ENCODE measurements around the gene FKBP5. TPM values are rescaled to one million over a fixed set of nuclear protein-coding genes. Genes with fewer than 3 reads are reported as not detected.
"Not testable (repeated sequence)": the region's sequence is repeated elsewhere in the genome, so short reads cannot be mapped to it uniquely, and the experiment has no call there.

Gene FKBP5
- polyA plus RNA-seq, 5 donors, result 15.8 to 19.5 (median 16.6) TPM

- no peak for DNase-seq
Measured at GRCh38 chr6:35622283-35622682, 66.4 kb downstream of the FKBP5 start.

GRCh38 chr6:35620706-35621105, 68.0 kb downstream of the FKBP5 start:
- DNase-seq, result no peak

GRCh38 chr6:35613762-35614161, 75.0 kb downstream of the FKBP5 start:
- DNase-seq, result no peak

- DNase-seq, result no peak
Measured at GRCh38 chr6:35611240-35611639, 77.5 kb downstream of the FKBP5 start.

- DNase-seq, result no peak
Measured at GRCh38 chr6:35610830-35611229, 77.9 kb downstream of the FKBP5 start.

- no peak for DNase-seq
Measured at GRCh38 chr6:35609588-35609987, 79.1 kb downstream of the FKBP5 start.

- no peak for DNase-seq
Measured at GRCh38 chr6:35607517-35608233, 81.0 kb downstream of the FKBP5 start.

GRCh38 chr6:35605600-35605999, 83.1 kb downstream of the FKBP5 start:
- DNase-seq, result no peak

- DNase-seq, result no peak
Measured at GRCh38 chr6:35603326-35604202, 85.2 kb downstream of the FKBP5 start.

- DNase-seq, result no peak
Measured at GRCh38 chr6:35602133-35602946, 86.4 kb downstream of the FKBP5 start.

- no peak for DNase-seq
Measured at GRCh38 chr6:35601331-35602132, 87.2 kb downstream of the FKBP5 start.

GRCh38 chr6:35600659-35601125, 88.0 kb downstream of the FKBP5 start:
- no peak for DNase-seq

- no peak for DNase-seq
Measured at GRCh38 chr6:35599761-35600658, 88.7 kb downstream of the FKBP5 start.

- not testable (repeated sequence) for DNase-seq
Measured at GRCh38 chr6:35598621-35599020, 90.1 kb downstream of the FKBP5 start.

GRCh38 chr6:35596448-35597442, 92.0 kb downstream of the FKBP5 start:
- DNase-seq, result no peak

GRCh38 chr6:35594503-35595186, 94.1 kb downstream of the FKBP5 start:
- no peak for DNase-seq

GRCh38 chr6:35592178-35592577, 96.5 kb downstream of the FKBP5 start:
- DNase-seq, result no peak

- no peak for DNase-seq
Measured at GRCh38 chr6:35590622-35591066, 98.1 kb downstream of the FKBP5 start.
